ENCODE measurements around the gene USF3. TPM values are rescaled to one million over a fixed set of nuclear protein-coding genes. Genes with fewer than 3 reads are reported as not detected.

USF3 gene
- total and polyA plus RNA-seq, 2 of the 13 experiments (the other 11 are each of a cell fraction or from before 2014, with no cell fraction given), result 6.3 to 15.2 TPM

GRCh38 chr3:113663324-113663750 is 33.1 kb downstream of the USF3 start (continued):
- TF ChIP-seq ZNF501 (CRISPR knock-in tag; IDR thresholded peaks at IDR 0.05) (no peak), ZNF512B (CRISPR knock-in tag; IDR thresholded peaks at IDR 0.05; ENCODE audit: borderline replicate concordance) (no peak), ZMYM4 (CRISPR knock-in tag; IDR thresholded peaks at IDR 0.05) (peak; percentile 28; the same call in 1 of the 2 replicates), ZNF710 (CRISPR knock-in tag; IDR thresholded peaks at IDR 0.05; ENCODE audit: borderline replicate concordance) (no peak; the same call in 1 of the 2 replicates), KLF16 (CRISPR knock-in tag; IDR thresholded peaks at IDR 0.05) (peak in 1 of 2 experiments; percentile 20; a peak in 1 of 4 replicates), ZBTB44 (CRISPR knock-in tag; IDR thresholded peaks at IDR 0.05) (no peak), ZNF430 (CRISPR knock-in tag; IDR thresholded peaks at IDR 0.05) (no peak), ZNF333 (CRISPR knock-in tag; IDR thresholded peaks at IDR 0.05; ENCODE audit: borderline replicate concordance) (no peak), U2AF1 (optimal IDR thresholded peaks at IDR 0.05; ENCODE audit: low read depth, low read length) (no peak), ZNF414 (CRISPR knock-in tag; IDR thresholded peaks at IDR 0.05) (no peak), ZNF160 (CRISPR knock-in tag; IDR thresholded peaks at IDR 0.05) (no peak), BORCS8-MEF2B (CRISPR knock-in tag; IDR thresholded peaks at IDR 0.05) (no peak), ZNF556 (CRISPR knock-in tag; IDR thresholded peaks at IDR 0.05; ENCODE audit: borderline replicate concordance) (no peak), MED13 (CRISPR knock-in tag; IDR thresholded peaks at IDR 0.05) (no peak), ZBTB43 (CRISPR knock-in tag; conservative IDR thresholded peaks at IDR 0.05) (no peak), MAF1 (CRISPR knock-in tag; IDR thresholded peaks at IDR 0.05; ENCODE audit: borderline replicate concordance) (no peak), DZIP1 (CRISPR knock-in tag; IDR thresholded peaks at IDR 0.05) (no peak), PHB2 (IDR thresholded peaks at IDR 0.05; ENCODE audit: partially characterized antibody) (no peak)
